ENCODE results near the gene IFITM2. TPM values are rescaled to one million over a fixed set of nuclear protein-coding genes. Genes with fewer than 3 reads are reported as not detected.

Gene IFITM2
- total RNA-seq, 2 donors from 2014 or later: 96.6 to 149 TPM

- no peaks in the 10 kb centered on the region for H3K9me3 ChIP-seq
- no peak overlapping the region for H3K4me3 ChIP-seq
- no peak overlapping the region for H3K27ac ChIP-seq
- WGBS: 72% methylated on average over 4 of the region's 4 CpGs
- TF ChIP-seq POLR2A (IDR thresholded peaks at IDR 0.05): no peak
- no peak for TF ChIP-seq CTCF (IDR thresholded peaks at IDR 0.05)
- no peak for TF ChIP-seq POLR2AphosphoS5 (IDR thresholded peaks at IDR 0.05)
- no peak for DNase-seq (ENCODE audit: low spot score)
- H3K4me1 ChIP-seq (replicated peaks): no peaks in the 10 kb centered on the region
- intact Hi-C loops (cut with DNase I): no loop called here
- no peaks in the 10 kb centered on the region for H3K36me3 ChIP-seq
- H3K27me3 ChIP-seq (replicated peaks; ENCODE audit: insufficient read depth): peaks cover 28% of the 10 kb centered on the region
Observed at GRCh38 chr11:282171-282570, 25.4 kb upstream of the IFITM2 start.

GRCh38 chr11:282630-283360 is 24.8 kb upstream of the IFITM2 start:
- Histone ChIP-seq H3K9me3 (no peaks in the 10 kb centered on the region), H3K4me1 (replicated peaks) (no peaks in the 10 kb centered on the region), H3K27ac (no peak overlapping the region), H3K4me3 (no peak overlapping the region), H3K36me3 (no peaks in the 10 kb centered on the region), H3K27me3 (replicated peaks; ENCODE audit: insufficient read depth) (peaks cover 28% of the 10 kb centered on the region)
- DNase-seq (ENCODE audit: low spot score): no peak
- WGBS: 67% methylated on average over 13 of the region's 13 CpGs
- TF ChIP-seq CTCF (IDR thresholded peaks at IDR 0.05) (no peak), POLR2AphosphoS5 (IDR thresholded peaks at IDR 0.05) (no peak), POLR2A (IDR thresholded peaks at IDR 0.05) (no peak)
- intact Hi-C loops (cut with DNase I): no loop called here

- 79% methylated on average over 23 of the region's 23 CpGs for WGBS
- intact Hi-C loops (cut with DNase I): no loop called here
Observed at GRCh38 chr11:283405-284104, 24.1 kb upstream of the IFITM2 start.

GRCh38 chr11:284105-285020 is 23.3 kb upstream of the IFITM2 start:
- TF ChIP-seq POLR2A (IDR thresholded peaks at IDR 0.05): no peak
- no peak for TF ChIP-seq CTCF (IDR thresholded peaks at IDR 0.05)
- TF ChIP-seq POLR2AphosphoS5 (IDR thresholded peaks at IDR 0.05): no peak
- intact Hi-C loops (cut with DNase I): no loop called here
- no peak overlapping the region for H3K4me3 ChIP-seq
- no peak overlapping the region for H3K27ac ChIP-seq
- no peak for DNase-seq (ENCODE audit: low spot score)
- H3K9me3 ChIP-seq: no peaks in the 10 kb centered on the region
- no peaks in the 10 kb centered on the region for H3K4me1 ChIP-seq (replicated peaks)
- 81% methylated on average over 24 of the region's 24 CpGs for WGBS
- H3K27me3 ChIP-seq (replicated peaks; ENCODE audit: insufficient read depth): peaks cover 27% of the 10 kb centered on the region
- H3K36me3 ChIP-seq: no peaks in the 10 kb centered on the region

More at GRCh38 chr11:283405-284104, 24.1 kb upstream of the IFITM2 start:
- H3K36me3 ChIP-seq: no peaks in the 10 kb centered on the region
- TF ChIP-seq POLR2AphosphoS5 (IDR thresholded peaks at IDR 0.05): no peak
- no peak for TF ChIP-seq POLR2A (IDR thresholded peaks at IDR 0.05)
- no peak for TF ChIP-seq CTCF (IDR thresholded peaks at IDR 0.05)
- DNase-seq (ENCODE audit: low spot score): no peak
- no peak overlapping the region for H3K4me3 ChIP-seq
- H3K9me3 ChIP-seq: no peaks in the 10 kb centered on the region
- H3K27me3 ChIP-seq (replicated peaks; ENCODE audit: insufficient read depth): peaks cover 28% of the 10 kb centered on the region
- no peaks in the 10 kb centered on the region for H3K4me1 ChIP-seq (replicated peaks)
- H3K27ac ChIP-seq: no peak overlapping the region
